GM12878 (cell line): Measurements from ENCODE around the gene SEPTIN14. TPM values are rescaled to one million over a fixed set of nuclear protein-coding genes. Genes with fewer than 3 reads are reported as not detected.

Source experiments
- ATAC-seq: fragments of 200-7000 bp; cut with Tn5 transposase; 3 replicates; pipeline ENCODE4 v1.9.1; 2020; ENCODE audit warnings: mild to moderate bottlenecking, moderate library complexity
- BruUV-seq: library from RNA; stranded (reverse); fragments of 400-500 nt; replicated peaks from 2 replicates; lab custom pipeline; 2021; lab: Mats Ljungman, UMichigan
- CTCF ChIA-PET: fragments of 300-600 bp; sonication (Branson Sonifier 250); formaldehyde crosslinking; extraction: SDS; loops from one replicate; lab custom pipeline; 2021; ENCODE audit warnings: inconsistent platforms; lab: Yijun Ruan, JAX
- POLR2A ChIA-PET: fragments of 350-600 bp; formaldehyde crosslinking; extraction: SDS; loops from one replicate; lab custom pipeline; 2021; ENCODE audit warnings: inconsistent platforms; lab: Charles Lee
- RAD21 ChIA-PET: fragments of 300-600 bp; sonication (Branson Sonifier 250); formaldehyde crosslinking; loops from one replicate; lab custom pipeline; 2023; ENCODE audit warnings: antibody characterized with exemption; ENCODE audit not compliant: unreplicated experiment; lab: Charles Lee
- SMC1A ChIA-PET: fragments of 300-600 bp; sonication (Branson Sonifier 250); formaldehyde crosslinking; loops from one replicate; lab custom pipeline; 2023; ENCODE audit not compliant: unreplicated experiment, uncharacterized antibody; lab: Charles Lee
- DNase-seq: peaks from one replicate; pipeline ENCODE4 v3.0.0-alpha.2; 2011; ENCODE audit warnings: low read depth, low spot score
- FAIRE-seq: peaks from 3 replicates; lab custom pipeline; 2011; peaks lifted over from hg19 to GRCh38; lab: Jason Lieb, UNC
- H2AFZ ChIP-seq: 2 replicates; pipeline ENCODE4 v1.6.0; 2011; ENCODE audit warnings: low read depth, low read length, control low read depth; ENCODE audit not compliant: control insufficient read depth
- H3K27ac ChIP-seq: 2 replicates; pipeline ENCODE4 v1.5.1; 2011; ENCODE audit warnings: control low read depth; ENCODE audit not compliant: control insufficient read depth, insufficient read depth
- H3K27me3 ChIP-seq, 2 experiments: replicated peaks in 1 of 2; 2 replicates each; pipeline versions ENCODE4 v1.6.0 to v1.6.1; 2011; ENCODE audit warnings: low read length in 1 of 2; ENCODE audit not compliant: control insufficient read depth in 2 of 2, insufficient read depth in 2 of 2
- H3K36me3 ChIP-seq, 2 experiments: 2 replicates each; pipeline ENCODE4 v1.5.1; 2011; ENCODE audit warnings: low read length in 1 of 2; ENCODE audit not compliant: control insufficient read depth in 2 of 2, insufficient read depth in 2 of 2
- H3K4me1 ChIP-seq: 2 replicates; pipeline ENCODE4 v1.6.1; 2011; ENCODE audit warnings: mild to moderate bottlenecking, low read length, moderate library complexity, mixed read lengths; ENCODE audit not compliant: control insufficient read depth, insufficient read depth
- H3K4me2 ChIP-seq: 2 replicates; pipeline ENCODE4 v1.6.0; 2011; ENCODE audit warnings: control low read depth; ENCODE audit not compliant: control insufficient read depth, insufficient read depth
- H3K4me3 ChIP-seq: fragments of 200-600 bp; sonication (generic); 2 replicates; pipeline ENCODE4 v1.5.1; 2016
- H3K79me2 ChIP-seq: 2 replicates; pipeline ENCODE4 v1.6.0; 2011; ENCODE audit warnings: low read length; ENCODE audit not compliant: control insufficient read depth, insufficient read depth
- H3K9ac ChIP-seq: 2 replicates; pipeline ENCODE4 v1.8.0; 2011; ENCODE audit warnings: low read length, control low read depth, mixed read lengths; ENCODE audit not compliant: control insufficient read depth, insufficient read depth
- H3K9me3 ChIP-seq: replicated peaks from 3 replicates; pipeline ENCODE4 v1.5.1; 2011; ENCODE audit warnings: mild to moderate bottlenecking, low read length; ENCODE audit not compliant: control insufficient read depth, insufficient read depth
- H4K20me1 ChIP-seq: 2 replicates; pipeline ENCODE4 v1.6.0; 2011; ENCODE audit not compliant: control insufficient read depth, insufficient read depth
- BCL11A ChIP-seq: IDR thresholded peaks from 2 replicates; pipeline ENCODE4 v1.6.1; 2011; ENCODE audit warnings: low read depth, low read length
- E2F4 ChIP-seq: IDR thresholded peaks from 2 replicates; pipeline ENCODE4 v1.6.1; 2012; ENCODE audit warnings: low read depth, low read length, improper control_type of control experiment
- EZH2 ChIP-seq: IDR thresholded peaks from 2 replicates; pipeline ENCODE4 v1.6.1; 2012; ENCODE audit warnings: low read depth, mild to moderate bottlenecking, control low read depth, inconsistent platforms, low read length, borderline replicate concordance; ENCODE audit not compliant: control insufficient read depth
- FOXM1 ChIP-seq: IDR thresholded peaks from 2 replicates; pipeline ENCODE4 v1.6.1; 2012; ENCODE audit warnings: low read depth, mild to moderate bottlenecking, inconsistent platforms, low read length, moderate library complexity
- NFYA ChIP-seq: IDR thresholded peaks from 2 replicates; pipeline ENCODE4 v1.6.1; 2011; ENCODE audit warnings: low read depth, mild to moderate bottlenecking, low read length, improper control_type of control experiment, borderline replicate concordance
- SKIL ChIP-seq: fragments of 450-650 bp; IDR thresholded peaks from 2 replicates; pipeline ENCODE4 v1.6.1; 2017; ENCODE audit warnings: mild to moderate bottlenecking, low read depth, inconsistent platforms; ENCODE audit not compliant: poor library complexity, severe bottlenecking
- SREBF2 ChIP-seq: IDR thresholded peaks from 2 replicates; pipeline ENCODE4 v1.6.1; 2012; ENCODE audit warnings: mild to moderate bottlenecking, low read length
- ZNF687 ChIP-seq: fragments of 450-650 bp; IDR thresholded peaks from 2 replicates; pipeline ENCODE4 v1.6.1; 2017; ENCODE audit warnings: mild to moderate bottlenecking, moderate library complexity
- WGBS: methylation state at CpG from one replicate; pipeline ENCODE4 v1.1.6; 2016; ENCODE audit warnings: low lambda C conversion rate; ENCODE audit not compliant: insufficient replicate concordance, insufficient coverage; ENCODE audit errors: missing lambda C conversion rate; 5-methylcytosine and 5-hydroxymethylcytosine counted together
- in situ Hi-C: fragments of 300-500 bp; cut with MboI; formaldehyde crosslinking; loops from 9 replicates; pipeline ENCODE4 v1.14.3; 2018; ENCODE audit warnings: mixed read lengths
- intact Hi-C: fragments of 100-400 bp; cut with micrococcal nuclease; formaldehyde crosslinking; loops from one replicate; pipeline ENCODE4 v1.14.2; 2022; ENCODE audit not compliant: unreplicated experiment
- polyA plus RNA-seq, 11 experiments: library from polyadenylated mRNA; depleted of rRNA in 4 of 11; unstranded in 6 of 11; stranded (reverse) in 5 of 11; fragments of >200 nt; fragmentation: Nextera tagmentation in 4 of 11; fragmentation: Illumina TruSeq in 1 of 11; extraction: Ambion mirVana in 4 of 11; extraction: Trizol in 1 of 11; gene quantifications; 1 replicate in 1 of 11; 2 replicates in 10 of 11; pipeline versions ENCODE4 v1.2.1 to v1.2.3, GENCODE V29; 2011 to 2016; ENCODE audit warnings: inconsistent platforms in 2 of 11, missing spikeins in 2 of 11, low read depth in 1 of 11
- total RNA-seq, 4 experiments: library from RNA; depleted of rRNA in 3 of 4; stranded (reverse); fragments of >200 nt in 3 of 4; fragmentation: Illumina TruSeq in 1 of 4; extraction: Trizol in 1 of 4; gene quantifications; 2 replicates each; pipeline versions ENCODE4 v1.2.1 to v1.2.3, GENCODE V29; 2013 to 2021
- TF ChIP-seq, protein P1 (sequence below): fragments of 450-650 bp; IDR thresholded peaks from 2 replicates; pipeline ENCODE4 v1.6.1; 2017; ENCODE audit warnings: mild to moderate bottlenecking, moderate library complexity

The SEPTIN14 gene
- total and polyA plus RNA-seq, 10 of the 15 experiments (the other 5 are each of a cell fraction or from before 2014, with no cell fraction given) = 0.01 TPM; not detected in 9

- BruUV-seq = no TSS peak
- CTCF ChIA-PET = no interaction called here
Measured at GRCh38 chr7:55774327-55775050, 88.1 kb downstream of the SEPTIN14 start.

More at GRCh38 chr7:55774327-55775050, 88.1 kb downstream of the SEPTIN14 start:
- TF ChIP-seq NFYA (no peak), EZH2 (no peak), FOXM1 (no peak), BCL11A (no peak), ZNF687 (no peak), E2F4 (no peak), SKIL (no peak), SREBF2 (no peak)
- TF ChIP-seq, protein P1, sequence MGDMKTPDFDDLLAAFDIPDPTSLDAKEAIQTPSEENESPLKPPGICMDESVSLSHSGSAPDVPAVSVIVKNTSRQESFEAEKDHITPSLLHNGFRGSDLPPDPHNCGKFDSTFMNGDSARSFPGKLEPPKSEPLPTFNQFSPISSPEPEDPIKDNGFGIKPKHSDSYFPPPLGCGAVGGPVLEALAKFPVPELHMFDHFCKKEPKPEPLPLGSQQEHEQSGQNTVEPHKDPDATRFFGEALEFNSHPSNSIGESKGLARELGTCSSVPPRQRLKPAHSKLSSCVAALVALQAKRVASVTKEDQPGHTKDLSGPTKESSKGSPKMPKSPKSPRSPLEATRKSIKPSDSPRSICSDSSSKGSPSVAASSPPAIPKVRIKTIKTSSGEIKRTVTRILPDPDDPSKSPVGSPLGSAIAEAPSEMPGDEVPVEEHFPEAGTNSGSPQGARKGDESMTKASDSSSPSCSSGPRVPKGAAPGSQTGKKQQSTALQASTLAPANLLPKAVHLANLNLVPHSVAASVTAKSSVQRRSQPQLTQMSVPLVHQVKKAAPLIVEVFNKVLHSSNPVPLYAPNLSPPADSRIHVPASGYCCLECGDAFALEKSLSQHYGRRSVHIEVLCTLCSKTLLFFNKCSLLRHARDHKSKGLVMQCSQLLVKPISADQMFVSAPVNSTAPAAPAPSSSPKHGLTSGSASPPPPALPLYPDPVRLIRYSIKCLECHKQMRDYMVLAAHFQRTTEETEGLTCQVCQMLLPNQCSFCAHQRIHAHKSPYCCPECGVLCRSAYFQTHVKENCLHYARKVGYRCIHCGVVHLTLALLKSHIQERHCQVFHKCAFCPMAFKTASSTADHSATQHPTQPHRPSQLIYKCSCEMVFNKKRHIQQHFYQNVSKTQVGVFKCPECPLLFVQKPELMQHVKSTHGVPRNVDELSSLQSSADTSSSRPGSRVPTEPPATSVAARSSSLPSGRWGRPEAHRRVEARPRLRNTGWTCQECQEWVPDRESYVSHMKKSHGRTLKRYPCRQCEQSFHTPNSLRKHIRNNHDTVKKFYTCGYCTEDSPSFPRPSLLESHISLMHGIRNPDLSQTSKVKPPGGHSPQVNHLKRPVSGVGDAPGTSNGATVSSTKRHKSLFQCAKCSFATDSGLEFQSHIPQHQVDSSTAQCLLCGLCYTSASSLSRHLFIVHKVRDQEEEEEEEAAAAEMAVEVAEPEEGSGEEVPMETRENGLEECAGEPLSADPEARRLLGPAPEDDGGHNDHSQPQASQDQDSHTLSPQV = no peak
- no peaks in the 10 kb centered on the region for H3K79me2 ChIP-seq
- no peak overlapping the region for H3K9ac ChIP-seq
- no peaks in the 10 kb centered on the region for H3K4me1 ChIP-seq
- H4K20me1 ChIP-seq = no peaks in the 10 kb centered on the region
- no peaks in the 10 kb centered on the region for H3K27me3 ChIP-seq
- FAIRE-seq (no peak), ATAC-seq (no peak; the same call in 2 of the 3 replicates), DNase-seq (no peak)
- H3K4me3 ChIP-seq = no peak overlapping the region
- no peak overlapping the region for H3K27ac ChIP-seq
- in situ Hi-C loops = no loop called here
- no peaks in the 10 kb centered on the region for H3K36me3 ChIP-seq
- ChIA-PET RAD21 (no interaction called here), POLR2A (no interaction called here), SMC1A (no interaction called here)
- no peak overlapping the region for H2AFZ ChIP-seq
- intact Hi-C loops = no loop called here
- no peak overlapping the region for H3K4me2 ChIP-seq
- H3K9me3 ChIP-seq = no peaks in the 10 kb centered on the region
- 16% methylated on average over 14 of the region's 14 CpGs for WGBS
